Testis (tissue), 2 donors: ENCODE results near the gene ACTR8.

Experiments
- POLR2A ChIP-seq: fragments of 450-650 bp; IDR thresholded peaks from one replicate; pipeline ENCODE4 v1.6.1; 2017; ENCODE audit warnings: antibody characterized with exemption, mild to moderate bottlenecking, moderate library complexity
- TF ChIP-seq, protein P1 (sequence below), 3 experiments: fragments of 450-650 bp in 2 of 3; fragments of 200-600 bp in 1 of 3; sonication (generic) in 1 of 3; IDR thresholded peaks; one replicate each; pipeline ENCODE4 v1.5.1; 2016 to 2019; ENCODE audit warnings: antibody characterized with exemption in 3 of 3, mild to moderate bottlenecking in 2 of 3, moderate library complexity in 1 of 3

- TF ChIP-seq, protein P1, sequence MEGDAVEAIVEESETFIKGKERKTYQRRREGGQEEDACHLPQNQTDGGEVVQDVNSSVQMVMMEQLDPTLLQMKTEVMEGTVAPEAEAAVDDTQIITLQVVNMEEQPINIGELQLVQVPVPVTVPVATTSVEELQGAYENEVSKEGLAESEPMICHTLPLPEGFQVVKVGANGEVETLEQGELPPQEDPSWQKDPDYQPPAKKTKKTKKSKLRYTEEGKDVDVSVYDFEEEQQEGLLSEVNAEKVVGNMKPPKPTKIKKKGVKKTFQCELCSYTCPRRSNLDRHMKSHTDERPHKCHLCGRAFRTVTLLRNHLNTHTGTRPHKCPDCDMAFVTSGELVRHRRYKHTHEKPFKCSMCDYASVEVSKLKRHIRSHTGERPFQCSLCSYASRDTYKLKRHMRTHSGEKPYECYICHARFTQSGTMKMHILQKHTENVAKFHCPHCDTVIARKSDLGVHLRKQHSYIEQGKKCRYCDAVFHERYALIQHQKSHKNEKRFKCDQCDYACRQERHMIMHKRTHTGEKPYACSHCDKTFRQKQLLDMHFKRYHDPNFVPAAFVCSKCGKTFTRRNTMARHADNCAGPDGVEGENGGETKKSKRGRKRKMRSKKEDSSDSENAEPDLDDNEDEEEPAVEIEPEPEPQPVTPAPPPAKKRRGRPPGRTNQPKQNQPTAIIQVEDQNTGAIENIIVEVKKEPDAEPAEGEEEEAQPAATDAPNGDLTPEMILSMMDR (IDR thresholded peaks at IDR 0.05) = no peak
- TF ChIP-seq POLR2A = no peak
Observed at GRCh38 chr3:53902711-53903110, 20.8 kb upstream of the ACTR8 start.
